ENCODE data around the gene PDPK1.
"Not testable (repeated sequence)": the region's sequence is repeated elsewhere in the genome, so short reads cannot be mapped to it uniquely, and the experiment has no call there.

PDPK1 gene

GRCh38 chr16:2526135-2526534 lies 11.7 kb upstream of the PDPK1 start:
- DNase-seq = no peak

DNA sequence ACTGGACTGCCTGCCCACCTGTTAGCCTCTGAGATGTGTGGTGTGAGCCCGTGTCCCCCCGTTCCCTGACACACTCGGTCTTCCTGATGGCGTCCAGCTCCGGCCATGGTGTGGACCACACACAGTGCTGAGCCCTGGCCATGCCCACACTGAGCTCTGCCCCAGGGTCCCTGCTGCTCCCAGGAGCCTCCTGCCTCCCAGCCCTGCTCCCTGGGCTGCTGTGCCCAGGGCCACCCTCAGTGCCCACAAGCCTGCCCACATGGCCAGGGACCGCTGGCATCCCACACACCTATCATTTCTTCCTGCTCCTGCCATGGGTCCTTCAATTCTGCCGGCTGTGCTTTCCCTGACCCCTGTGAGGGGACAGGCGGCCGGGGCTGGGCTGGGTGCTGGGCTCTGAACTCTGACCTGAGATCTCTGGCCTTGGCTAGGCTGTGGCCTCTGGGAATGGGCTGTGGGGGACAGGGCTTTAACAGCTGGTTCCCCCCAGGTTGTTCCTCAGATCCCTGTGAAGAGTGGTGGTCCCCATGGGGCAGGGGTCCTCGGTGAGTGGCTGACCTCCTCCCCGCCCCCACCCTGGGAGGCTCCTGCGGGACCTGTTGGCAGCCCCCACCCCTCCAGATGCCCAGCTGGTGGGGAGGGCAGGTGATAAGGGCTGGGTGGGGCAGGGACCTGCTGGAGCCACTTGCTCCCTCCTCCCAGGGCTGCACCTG lies 10.6 kb upstream of the PDPK1 start:
- DNase-seq = no peak

GRCh38 chr16:2527784-2528100 lies 10.1 kb upstream of the PDPK1 start:
- no peak for DNase-seq

- no peak for DNase-seq
Measured at GRCh38 chr16:2528161-2529060, 9.4 kb upstream of the PDPK1 start.

DNA sequence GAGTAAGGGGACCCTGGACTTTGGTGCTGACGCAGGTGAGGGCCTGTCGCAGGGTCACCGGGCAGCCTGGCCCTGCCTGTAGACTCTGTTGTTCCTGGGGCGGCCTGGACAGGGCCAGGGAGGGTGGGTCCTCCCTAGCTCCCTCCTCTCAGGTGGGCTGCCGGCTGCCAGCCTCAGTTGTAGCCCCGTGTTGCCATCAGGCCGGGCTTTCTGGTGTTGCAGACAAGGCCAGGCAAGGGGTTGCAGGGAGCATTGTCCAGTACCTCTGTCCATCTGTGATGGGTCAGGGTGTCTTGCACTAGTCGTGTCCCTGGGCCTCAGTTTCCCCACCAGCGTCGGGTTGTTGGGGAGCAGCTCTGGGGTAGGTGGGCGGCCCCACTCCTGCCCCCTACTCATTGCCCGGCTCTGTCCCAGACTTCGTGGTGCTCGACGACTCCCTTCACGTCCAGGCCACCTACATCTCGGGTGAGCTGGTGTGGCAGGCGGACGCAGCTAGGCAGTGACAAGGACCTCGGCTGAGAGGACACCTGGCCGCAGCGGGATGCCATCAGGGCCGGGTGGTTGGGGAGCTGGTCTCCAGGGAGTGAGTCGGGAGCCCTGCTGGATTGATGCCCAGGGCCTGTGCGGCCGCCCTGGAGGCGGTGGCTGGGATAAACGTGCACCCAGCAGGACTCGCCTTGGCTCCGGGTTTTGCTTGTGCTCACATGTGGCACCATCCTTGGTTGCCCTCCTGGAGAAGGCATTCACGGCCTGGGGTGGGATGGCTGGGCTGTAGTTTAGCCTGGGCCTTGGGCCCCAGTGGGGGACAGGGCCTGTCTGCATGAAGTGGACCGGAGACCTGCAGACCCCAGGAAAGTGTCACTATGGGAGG lies 8.5 kb upstream of the PDPK1 start:
- no peak for DNase-seq

GRCh38 chr16:2529961-2530628 lies 7.7 kb upstream of the PDPK1 start:
- no peak for DNase-seq

GRCh38 chr16:2530629-2531318 lies 7.0 kb upstream of the PDPK1 start:
- no peak for DNase-seq

DNA sequence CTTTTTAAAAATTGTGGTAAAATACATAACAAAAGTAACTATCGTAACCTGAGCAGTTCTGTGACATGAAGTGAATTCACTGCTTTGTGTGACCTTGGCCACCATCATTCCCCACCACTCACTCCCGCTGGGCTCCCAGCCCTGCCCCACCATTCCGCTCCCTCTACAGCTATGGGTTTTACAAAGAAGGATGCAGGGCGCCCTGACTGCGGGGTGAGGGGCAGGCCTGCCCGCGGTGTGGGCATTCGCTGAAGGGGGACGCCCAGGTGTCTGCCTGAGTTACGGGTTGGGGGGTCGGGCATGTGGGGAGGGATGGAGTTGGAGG lies 6.5 kb upstream of the PDPK1 start, which contains the start of gene CEMP1:
CEMP1 (minus strand) TSS at position 38 of the 325 bp plus-strand sequence. CDS start 335 bp downstream, outside the sequence.
- no peak for DNase-seq

DNA sequence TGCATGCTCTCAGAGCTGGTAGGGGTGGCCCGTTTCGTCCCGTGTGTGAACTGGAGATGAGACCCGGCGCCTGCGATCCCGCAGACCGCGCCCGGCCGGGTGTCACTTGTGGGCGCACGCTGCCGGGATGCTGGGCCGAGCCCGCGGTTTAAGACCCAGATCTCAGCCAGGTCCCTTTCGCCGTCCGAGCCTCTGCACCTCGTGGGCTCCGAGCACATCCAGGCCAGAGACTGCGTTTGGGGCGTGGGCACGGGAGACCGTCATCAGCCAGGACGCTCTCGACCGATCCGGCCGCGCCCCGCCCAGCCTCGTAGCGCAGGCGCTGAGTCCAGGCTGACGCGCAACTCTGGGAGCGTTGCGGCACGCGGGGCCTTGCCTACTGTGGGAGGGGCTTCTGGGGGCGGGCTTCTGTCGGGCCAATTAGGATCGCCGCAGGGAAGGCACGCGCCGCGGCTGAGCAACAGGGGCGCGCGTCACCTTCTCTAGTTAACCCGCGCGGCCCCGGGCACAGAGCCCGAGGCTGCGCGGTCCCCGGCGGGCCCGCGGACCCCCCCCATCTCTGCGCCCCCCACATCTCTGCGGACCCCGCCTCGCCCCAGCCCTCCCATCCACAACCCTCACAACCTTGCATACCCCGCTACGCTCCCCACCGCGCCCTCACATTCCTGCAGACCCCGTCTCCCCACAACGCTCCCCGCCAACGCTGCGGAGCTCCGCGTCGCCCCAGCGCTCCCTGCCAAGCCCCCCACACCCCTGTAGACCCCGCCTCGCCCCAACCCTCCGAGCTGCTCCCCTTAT lies 5.9 kb upstream of the PDPK1 start:
- DNase-seq = peak; percentile 51

DNA sequence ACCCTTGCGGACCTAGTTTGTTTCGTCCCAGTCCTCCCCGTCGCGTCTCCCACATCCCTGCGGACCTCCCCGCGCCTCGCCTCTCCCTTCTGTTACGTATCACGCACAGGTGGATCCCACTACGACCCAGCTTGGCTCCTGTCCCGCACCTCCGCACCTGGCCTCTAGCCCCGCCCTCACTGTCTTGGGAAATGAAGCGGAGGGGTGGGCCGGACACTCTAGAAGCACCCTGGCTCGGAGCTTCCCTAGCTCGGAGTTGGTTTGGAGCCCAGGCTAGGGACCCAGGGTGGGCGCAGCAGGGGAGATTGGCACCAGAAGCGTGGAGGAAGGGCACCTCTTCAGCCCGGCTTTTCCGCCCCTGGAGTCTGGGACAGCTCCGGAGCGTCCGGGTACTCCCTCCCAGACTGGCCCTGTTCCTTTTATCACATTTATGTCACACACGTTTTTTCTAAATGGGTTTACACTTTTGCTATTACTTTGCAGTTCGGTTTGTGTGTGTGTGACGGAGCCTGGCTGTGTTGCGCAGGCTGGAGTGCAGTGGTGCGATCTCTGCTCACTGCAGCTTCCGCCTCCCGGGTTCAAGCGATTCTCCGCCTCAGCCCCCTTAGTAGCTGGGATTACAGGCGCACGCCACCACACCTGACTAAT lies 5.2 kb upstream of the PDPK1 start:
- peak; percentile 30 for DNase-seq

DNA sequence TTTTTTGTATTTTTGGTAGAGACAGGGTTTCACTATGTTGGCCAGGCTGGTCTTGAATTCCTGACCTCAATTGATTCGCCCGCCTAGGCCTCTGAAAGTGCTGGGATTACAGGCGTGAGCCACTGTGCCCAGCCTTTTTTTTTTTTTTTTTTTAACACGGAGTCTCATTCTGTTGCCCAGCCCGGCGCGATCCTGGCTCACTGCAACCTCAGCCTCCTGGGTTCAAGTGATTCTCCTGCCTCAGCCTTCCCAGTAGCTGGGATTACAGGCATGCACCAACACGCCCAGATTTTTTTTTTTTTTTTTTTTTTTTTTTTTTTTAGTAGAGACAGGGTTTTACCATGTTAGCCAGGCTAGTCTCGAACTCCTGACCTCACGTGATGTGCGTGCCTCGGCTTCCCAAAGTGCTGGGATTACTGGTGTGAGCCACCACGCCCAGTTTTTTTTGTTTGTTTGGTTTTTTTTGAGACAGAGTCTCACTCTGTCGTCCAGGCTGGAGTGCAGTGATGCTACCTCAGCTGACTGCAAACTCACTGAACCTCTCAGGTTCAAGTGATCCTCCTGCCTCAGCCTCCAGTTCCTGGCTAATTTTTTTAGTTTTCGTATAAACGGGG lies 4.6 kb upstream of the PDPK1 start:
- DNase-seq = not testable (repeated sequence)

- no peak for DNase-seq
Measured at GRCh38 chr16:2533912-2534311, 3.9 kb upstream of the PDPK1 start.

- not testable (repeated sequence) for DNase-seq
Measured at GRCh38 chr16:2534335-2534734, 3.5 kb upstream of the PDPK1 start.

DNA sequence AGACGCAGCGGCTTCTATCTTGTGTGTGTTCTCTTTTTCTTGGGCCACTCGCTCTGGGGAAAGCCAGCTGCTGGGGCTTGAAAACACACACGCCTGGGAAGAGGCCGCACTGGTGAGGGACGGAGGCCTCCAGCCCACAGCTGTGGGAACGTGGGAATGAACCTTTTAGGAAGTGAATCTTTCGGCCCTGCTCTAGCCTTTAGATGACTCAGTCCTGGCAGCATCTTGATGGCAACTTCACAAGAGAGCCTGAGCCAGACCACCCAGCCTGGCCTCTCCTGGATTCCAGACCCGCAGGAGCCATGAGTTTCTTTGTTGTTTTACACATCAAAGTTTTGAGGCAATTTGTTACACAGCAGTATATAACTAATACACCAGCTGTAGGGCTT lies 2.2 kb upstream of the PDPK1 start:
- no peak for DNase-seq

- DNase-seq = not testable (repeated sequence)
Measured at GRCh38 chr16:2539192-2539844, 1.5 kb downstream of the PDPK1 start.

DNA sequence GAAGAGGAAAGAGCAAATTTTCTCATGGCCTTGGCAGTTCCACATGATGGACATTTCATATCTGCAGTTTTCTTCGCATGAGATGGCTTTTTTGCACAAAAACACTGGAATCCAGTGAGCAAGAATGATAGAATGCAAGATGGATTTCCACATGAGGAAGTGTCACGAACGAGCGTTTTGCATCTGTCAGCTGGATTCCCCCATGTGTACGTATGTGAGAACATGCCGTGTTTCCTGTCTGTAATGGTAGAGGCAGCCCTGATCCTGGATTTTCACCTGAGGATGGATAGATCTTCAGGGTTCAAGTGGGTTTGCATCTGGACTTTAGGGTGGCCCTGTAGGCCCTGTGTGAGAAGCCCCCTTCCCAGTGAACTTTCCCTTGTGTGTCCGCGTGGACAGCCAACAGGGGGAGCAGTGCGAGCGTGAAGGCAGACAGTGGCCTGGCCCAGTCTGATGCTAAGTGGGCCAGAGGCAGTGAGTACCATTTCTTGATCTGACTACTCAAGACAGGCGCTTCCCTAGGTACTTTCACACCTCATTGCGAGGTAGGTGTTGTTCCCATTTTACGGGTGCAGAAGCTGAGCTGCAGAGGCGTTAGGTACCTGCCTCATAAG lies 2.1 kb downstream of the PDPK1 start:
- DNase-seq = not testable (repeated sequence)

DNA sequence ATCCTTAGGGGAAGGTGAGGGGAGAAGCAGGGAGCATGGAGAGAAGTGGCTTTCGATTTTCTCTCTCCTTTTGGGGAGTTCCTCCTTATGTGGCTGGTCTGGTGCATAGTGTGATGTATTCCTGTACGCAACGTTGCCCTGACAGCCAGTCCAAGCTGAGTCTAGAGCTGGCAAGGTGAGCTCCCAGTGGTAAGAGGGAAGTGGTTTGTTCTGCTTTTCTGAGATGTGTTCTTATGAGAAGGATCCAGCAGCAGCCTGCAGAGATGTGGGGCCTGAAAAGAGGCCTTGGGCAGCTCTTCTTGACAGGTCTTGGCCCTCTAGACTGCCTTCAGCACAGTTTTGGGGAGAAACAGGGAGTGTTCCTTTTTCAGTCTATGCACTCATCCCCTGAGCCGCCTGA lies 3.1 kb downstream of the PDPK1 start:
- DNase-seq = not testable (repeated sequence)

- not testable (repeated sequence) for DNase-seq
Measured at GRCh38 chr16:2541409-2541808, 3.6 kb downstream of the PDPK1 start.

- DNase-seq = not testable (repeated sequence)
Measured at GRCh38 chr16:2543771-2544170, 6.0 kb downstream of the PDPK1 start.
